Ascending aorta (tissue), 2 donors: Measurements from ENCODE around the gene NEIL3. TPM values are rescaled to one million over a fixed set of nuclear protein-coding genes. Genes with fewer than 3 reads are reported as not detected.

Experiments used
- DNase-seq, 2 donors: peaks; one replicate each; pipeline ENCODE4 v3.0.0-alpha.2; 2019; ENCODE audit warnings: low spot score in 2 of 2
- H3K27ac ChIP-seq, 2 donors: fragments of 200-600 bp; sonication (generic); one replicate each; pipeline ENCODE4 v1.5.1; 2016 to 2017; ENCODE audit warnings: mild to moderate bottlenecking in 1 of 2
- H3K27me3 ChIP-seq: fragments of 200-600 bp; sonication (generic); one replicate; pipeline ENCODE4 v1.5.1; 2017
- H3K36me3 ChIP-seq, 2 donors: fragments of 200-600 bp; sonication (generic); one replicate each; pipeline ENCODE4 v1.5.1; 2016
- H3K4me1 ChIP-seq, 2 donors: fragments of 200-600 bp; sonication (generic); one replicate each; pipeline ENCODE4 v1.5.1; 2016 to 2017; ENCODE audit warnings: mild to moderate bottlenecking in 1 of 2
- H3K4me3 ChIP-seq, 2 donors: fragments of 200-600 bp; sonication (generic); one replicate each; pipeline ENCODE4 v1.5.1; 2016 to 2017; ENCODE audit warnings: mild to moderate bottlenecking in 1 of 2
- H3K9me3 ChIP-seq, 2 donors: fragments of 200-600 bp; sonication (generic); one replicate each; pipeline ENCODE4 v1.5.1; 2016
- intact Hi-C: fragments of 100-400 bp; cut with DNase I; formaldehyde crosslinking; loops from one replicate; pipeline ENCODE4 v1.15.1; 2023
- total RNA-seq: library from RNA; depleted of rRNA; stranded (reverse); fragments of >200 nt; gene quantifications from one replicate; pipeline ENCODE4 v1.1.0, GENCODE V29; 2016
- TF ChIP-seq, protein P1 (sequence below), 3 experiments: fragments of 200-600 bp in 2 of 3; fragments of 450-650 bp in 1 of 3; sonication (generic) in 2 of 3; IDR thresholded peaks; one replicate each; pipeline ENCODE4 v1.5.1; 2016 to 2019; ENCODE audit warnings: antibody characterized with exemption in 3 of 3, mild to moderate bottlenecking in 1 of 3, moderate library complexity in 1 of 3

NEIL3 gene
- total RNA-seq, 1 donor from 2014 or later = not detected

DNA sequence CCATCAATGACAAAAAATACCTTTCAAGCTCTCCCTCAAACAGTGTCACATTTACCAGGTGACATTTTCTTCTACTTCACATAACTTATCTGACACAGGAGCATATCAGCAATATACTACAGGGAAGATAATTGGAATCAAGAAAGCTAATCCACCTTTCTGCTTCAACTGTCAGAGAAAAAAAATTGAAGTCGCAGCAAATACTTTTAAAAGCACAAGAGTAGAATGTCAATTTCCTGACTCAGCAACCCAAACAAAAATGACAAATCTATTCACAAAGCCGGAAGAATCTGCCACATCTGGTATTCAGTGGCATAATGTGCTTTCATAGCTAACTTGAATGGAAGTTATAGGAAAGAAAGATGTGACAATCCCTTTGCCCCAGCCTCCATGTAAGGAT is 95.8 kb downstream of the NEIL3 start:
- TF ChIP-seq, protein P1, sequence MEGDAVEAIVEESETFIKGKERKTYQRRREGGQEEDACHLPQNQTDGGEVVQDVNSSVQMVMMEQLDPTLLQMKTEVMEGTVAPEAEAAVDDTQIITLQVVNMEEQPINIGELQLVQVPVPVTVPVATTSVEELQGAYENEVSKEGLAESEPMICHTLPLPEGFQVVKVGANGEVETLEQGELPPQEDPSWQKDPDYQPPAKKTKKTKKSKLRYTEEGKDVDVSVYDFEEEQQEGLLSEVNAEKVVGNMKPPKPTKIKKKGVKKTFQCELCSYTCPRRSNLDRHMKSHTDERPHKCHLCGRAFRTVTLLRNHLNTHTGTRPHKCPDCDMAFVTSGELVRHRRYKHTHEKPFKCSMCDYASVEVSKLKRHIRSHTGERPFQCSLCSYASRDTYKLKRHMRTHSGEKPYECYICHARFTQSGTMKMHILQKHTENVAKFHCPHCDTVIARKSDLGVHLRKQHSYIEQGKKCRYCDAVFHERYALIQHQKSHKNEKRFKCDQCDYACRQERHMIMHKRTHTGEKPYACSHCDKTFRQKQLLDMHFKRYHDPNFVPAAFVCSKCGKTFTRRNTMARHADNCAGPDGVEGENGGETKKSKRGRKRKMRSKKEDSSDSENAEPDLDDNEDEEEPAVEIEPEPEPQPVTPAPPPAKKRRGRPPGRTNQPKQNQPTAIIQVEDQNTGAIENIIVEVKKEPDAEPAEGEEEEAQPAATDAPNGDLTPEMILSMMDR (IDR thresholded peaks at IDR 0.05) = no peak
- Histone ChIP-seq H3K9me3 (no peaks in the 10 kb centered on the region), H3K4me3 (no peak overlapping the region), H3K4me1 (no peaks in the 10 kb centered on the region), H3K36me3 (no peaks in the 10 kb centered on the region), H3K27me3 (no peaks in the 10 kb centered on the region), H3K27ac (no peak overlapping the region)
- intact Hi-C loops = no loop called here
- DNase-seq = no peak

DNA sequence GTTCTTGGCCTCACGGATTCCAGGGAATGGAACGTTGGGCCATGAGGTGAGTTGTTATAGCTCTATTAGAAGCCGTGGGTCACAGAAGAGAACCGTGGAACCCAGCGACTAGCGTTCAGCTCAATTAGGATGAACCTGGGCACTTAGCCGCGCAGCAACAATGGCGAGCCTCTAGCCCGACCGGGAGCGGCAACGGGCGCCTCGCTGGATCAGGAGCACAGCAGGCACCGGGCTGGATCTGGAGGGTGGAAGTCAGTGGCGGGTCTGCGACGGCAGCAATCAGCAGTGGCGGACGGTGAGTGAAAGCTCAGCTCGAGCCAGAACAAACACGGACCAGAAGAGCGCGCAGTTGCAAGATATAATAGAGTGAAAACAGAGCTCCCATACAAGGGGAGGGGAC is 98.3 kb downstream of the NEIL3 start:
- Histone ChIP-seq H3K27me3 (no peaks in the 10 kb centered on the region), H3K9me3 (no peaks in the 10 kb centered on the region), H3K4me1 (no peaks in the 10 kb centered on the region), H3K4me3 (no peak overlapping the region), H3K36me3 (no peaks in the 10 kb centered on the region), H3K27ac (no peak overlapping the region)
- no peak for DNase-seq
- TF ChIP-seq, protein P1 (IDR thresholded peaks at IDR 0.05) = no peak
- intact Hi-C loops = no loop called here

DNA sequence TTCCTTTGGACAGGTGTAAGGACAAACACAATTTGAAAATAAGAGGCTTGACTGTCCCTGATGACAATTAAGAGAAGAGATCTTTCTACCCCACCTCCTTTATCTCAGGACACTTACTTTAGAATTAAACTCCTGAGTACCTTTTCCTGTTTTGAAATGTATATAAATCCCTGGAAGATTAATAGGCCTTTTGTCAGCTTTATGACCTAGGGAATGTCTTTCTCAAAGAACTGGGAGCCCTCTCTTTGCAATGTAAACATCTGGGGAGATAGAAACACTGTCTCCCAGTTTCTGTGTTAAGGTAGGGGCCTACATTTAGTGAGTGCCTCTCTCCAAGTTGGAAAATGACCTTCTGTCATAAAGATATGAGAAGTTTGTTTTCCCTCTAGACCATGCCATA is 100.9 kb downstream of the NEIL3 start:
- no peak overlapping the region for H3K4me3 ChIP-seq
- H3K4me1 ChIP-seq = no peaks in the 10 kb centered on the region
- H3K27me3 ChIP-seq = no peaks in the 10 kb centered on the region
- TF ChIP-seq, protein P1 (IDR thresholded peaks at IDR 0.05) = no peak
- H3K27ac ChIP-seq = no peak overlapping the region
- no peaks in the 10 kb centered on the region for H3K9me3 ChIP-seq
- no peaks in the 10 kb centered on the region for H3K36me3 ChIP-seq
- intact Hi-C loops = no loop called here
- no peak for DNase-seq

DNA sequence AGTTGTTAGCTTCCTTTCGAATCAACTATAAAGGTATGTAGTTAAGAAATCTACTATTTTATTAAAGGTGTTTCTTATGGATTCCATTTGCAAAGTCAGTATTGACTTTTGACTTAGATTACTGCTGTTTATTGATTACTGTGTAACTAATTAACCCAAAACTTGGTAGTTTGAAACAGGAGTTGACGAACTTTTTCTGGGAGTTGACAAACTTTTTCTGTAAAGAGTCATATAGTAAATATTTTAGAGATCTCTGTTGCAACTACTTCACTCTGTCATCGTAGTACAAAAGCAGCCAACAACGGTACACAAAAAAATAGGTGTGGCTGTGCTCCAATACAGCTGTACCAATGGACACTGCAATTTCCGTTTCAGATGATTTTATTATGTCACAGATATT is 102.3 kb downstream of the NEIL3 start:
- Histone ChIP-seq H3K27me3 (no peaks in the 10 kb centered on the region), H3K4me1 (no peaks in the 10 kb centered on the region), H3K36me3 (no peaks in the 10 kb centered on the region), H3K27ac (no peak overlapping the region), H3K4me3 (no peak overlapping the region), H3K9me3 (no peaks in the 10 kb centered on the region)
- TF ChIP-seq, protein P1 (IDR thresholded peaks at IDR 0.05) = no peak
- DNase-seq = no peak
- intact Hi-C loops = no loop called here

Other genes with a start within 250 kb of the NEIL3 start
- gene AGA, start 132.6 kb downstream of the NEIL3 start, total RNA-seq = 4.5 TPM